Measurements from ENCODE around the gene NDUFS8. TPM values are rescaled to one million over a fixed set of nuclear protein-coding genes. Genes with fewer than 3 reads are reported as not detected.
A peak's percentile ranks its signal among the peaks of the same experiment; 100 is the strongest.

Gene NDUFS8
- total and polyA plus RNA-seq, 2 of the 13 experiments (the other 11 are each of a cell fraction or from before 2014, with no cell fraction given), result 96.7 to 158 TPM

DNA sequence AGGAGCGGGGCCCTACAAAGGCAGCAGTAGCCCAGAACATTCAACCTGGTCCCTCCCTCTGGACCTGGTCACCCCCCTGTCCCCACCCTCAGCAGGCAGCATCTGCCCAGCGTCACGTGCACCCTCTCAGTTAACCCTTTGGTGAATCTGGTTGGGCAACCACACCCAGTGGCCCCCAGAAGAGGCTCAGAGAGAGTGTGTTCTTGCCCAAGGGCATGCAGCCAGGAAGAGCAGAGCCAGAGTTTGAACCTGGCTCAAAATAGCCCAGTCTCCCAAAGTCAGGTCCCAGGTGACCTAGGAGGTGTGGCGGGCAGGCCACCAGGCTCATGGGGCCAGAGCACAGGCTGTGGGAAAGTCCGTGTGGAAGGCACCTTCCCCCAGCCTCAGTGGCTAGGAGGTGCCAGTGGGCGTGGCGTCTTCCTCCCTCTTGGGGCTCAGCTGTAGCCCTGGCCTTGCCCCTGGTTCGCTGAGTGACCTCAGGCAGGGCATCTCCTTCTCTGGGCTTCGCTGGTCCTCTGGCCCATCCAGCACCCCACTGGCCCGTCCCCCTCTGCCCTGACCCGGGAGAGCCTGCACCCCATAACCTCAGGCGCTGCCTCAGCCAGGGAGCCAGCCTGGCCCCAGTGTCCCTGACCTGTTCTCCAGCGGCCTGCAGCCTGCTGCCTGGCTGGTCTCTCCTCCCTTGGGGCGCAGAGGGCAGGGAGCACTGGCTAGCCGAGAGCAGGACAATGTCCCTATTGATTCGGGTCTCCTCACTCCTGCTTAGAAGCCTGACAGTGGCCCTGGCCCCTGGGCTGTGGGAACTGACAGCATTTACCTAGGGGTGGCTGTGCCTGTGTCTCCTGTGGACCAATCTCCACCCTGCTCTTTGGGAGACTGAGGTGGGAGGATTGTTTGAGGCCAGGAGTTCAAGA is 13.3 kb upstream of the NDUFS8 start (continued):
- TF ChIP-seq, protein P1, sequence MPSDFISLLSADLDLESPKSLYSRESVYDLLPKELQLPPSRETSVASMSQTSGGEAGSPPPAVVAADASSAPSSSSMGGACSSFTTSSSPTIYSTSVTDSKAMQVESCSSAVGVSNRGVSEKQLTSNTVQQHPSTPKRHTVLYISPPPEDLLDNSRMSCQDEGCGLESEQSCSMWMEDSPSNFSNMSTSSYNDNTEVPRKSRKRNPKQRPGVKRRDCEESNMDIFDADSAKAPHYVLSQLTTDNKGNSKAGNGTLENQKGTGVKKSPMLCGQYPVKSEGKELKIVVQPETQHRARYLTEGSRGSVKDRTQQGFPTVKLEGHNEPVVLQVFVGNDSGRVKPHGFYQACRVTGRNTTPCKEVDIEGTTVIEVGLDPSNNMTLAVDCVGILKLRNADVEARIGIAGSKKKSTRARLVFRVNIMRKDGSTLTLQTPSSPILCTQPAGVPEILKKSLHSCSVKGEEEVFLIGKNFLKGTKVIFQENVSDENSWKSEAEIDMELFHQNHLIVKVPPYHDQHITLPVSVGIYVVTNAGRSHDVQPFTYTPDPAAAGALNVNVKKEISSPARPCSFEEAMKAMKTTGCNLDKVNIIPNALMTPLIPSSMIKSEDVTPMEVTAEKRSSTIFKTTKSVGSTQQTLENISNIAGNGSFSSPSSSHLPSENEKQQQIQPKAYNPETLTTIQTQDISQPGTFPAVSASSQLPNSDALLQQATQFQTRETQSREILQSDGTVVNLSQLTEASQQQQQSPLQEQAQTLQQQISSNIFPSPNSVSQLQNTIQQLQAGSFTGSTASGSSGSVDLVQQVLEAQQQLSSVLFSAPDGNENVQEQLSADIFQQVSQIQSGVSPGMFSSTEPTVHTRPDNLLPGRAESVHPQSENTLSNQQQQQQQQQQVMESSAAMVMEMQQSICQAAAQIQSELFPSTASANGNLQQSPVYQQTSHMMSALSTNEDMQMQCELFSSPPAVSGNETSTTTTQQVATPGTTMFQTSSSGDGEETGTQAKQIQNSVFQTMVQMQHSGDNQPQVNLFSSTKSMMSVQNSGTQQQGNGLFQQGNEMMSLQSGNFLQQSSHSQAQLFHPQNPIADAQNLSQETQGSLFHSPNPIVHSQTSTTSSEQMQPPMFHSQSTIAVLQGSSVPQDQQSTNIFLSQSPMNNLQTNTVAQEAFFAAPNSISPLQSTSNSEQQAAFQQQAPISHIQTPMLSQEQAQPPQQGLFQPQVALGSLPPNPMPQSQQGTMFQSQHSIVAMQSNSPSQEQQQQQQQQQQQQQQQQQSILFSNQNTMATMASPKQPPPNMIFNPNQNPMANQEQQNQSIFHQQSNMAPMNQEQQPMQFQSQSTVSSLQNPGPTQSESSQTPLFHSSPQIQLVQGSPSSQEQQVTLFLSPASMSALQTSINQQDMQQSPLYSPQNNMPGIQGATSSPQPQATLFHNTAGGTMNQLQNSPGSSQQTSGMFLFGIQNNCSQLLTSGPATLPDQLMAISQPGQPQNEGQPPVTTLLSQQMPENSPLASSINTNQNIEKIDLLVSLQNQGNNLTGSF (CRISPR knock-in tag; IDR thresholded peaks at IDR 0.05), result no peak
- no peak for TF ChIP-seq ZNF558 (CRISPR knock-in tag; IDR thresholded peaks at IDR 0.05; ENCODE audit: borderline replicate concordance)
- TF ChIP-seq RFX3 (CRISPR knock-in tag; IDR thresholded peaks at IDR 0.05), result no peak
- no peak for TF ChIP-seq ZNF557 (CRISPR knock-in tag; IDR thresholded peaks at IDR 0.05)
- TF ChIP-seq, protein P2, sequence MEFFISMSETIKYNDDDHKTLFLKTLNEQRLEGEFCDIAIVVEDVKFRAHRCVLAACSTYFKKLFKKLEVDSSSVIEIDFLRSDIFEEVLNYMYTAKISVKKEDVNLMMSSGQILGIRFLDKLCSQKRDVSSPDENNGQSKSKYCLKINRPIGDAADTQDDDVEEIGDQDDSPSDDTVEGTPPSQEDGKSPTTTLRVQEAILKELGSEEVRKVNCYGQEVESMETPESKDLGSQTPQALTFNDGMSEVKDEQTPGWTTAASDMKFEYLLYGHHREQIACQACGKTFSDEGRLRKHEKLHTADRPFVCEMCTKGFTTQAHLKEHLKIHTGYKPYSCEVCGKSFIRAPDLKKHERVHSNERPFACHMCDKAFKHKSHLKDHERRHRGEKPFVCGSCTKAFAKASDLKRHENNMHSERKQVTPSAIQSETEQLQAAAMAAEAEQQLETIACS (CRISPR knock-in tag; IDR thresholded peaks at IDR 0.05), result no peak
- no peak for TF ChIP-seq TBL1XR1 (IDR thresholded peaks at IDR 0.05; ENCODE audit: borderline replicate concordance, low read length, partially characterized antibody)
- TF ChIP-seq THAP11 (CRISPR knock-in tag; IDR thresholded peaks at IDR 0.05), result peak; percentile 65
- peak; percentile 39; the same call in 1 of the 2 replicates for TF ChIP-seq PPARG (CRISPR knock-in tag; conservative IDR thresholded peaks at IDR 0.05)
- TF ChIP-seq, protein P3, sequence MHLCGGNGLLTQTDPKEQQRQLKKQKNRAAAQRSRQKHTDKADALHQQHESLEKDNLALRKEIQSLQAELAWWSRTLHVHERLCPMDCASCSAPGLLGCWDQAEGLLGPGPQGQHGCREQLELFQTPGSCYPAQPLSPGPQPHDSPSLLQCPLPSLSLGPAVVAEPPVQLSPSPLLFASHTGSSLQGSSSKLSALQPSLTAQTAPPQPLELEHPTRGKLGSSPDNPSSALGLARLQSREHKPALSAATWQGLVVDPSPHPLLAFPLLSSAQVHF (CRISPR knock-in tag; IDR thresholded peaks at IDR 0.05), result no peak
- TF ChIP-seq, protein P4, sequence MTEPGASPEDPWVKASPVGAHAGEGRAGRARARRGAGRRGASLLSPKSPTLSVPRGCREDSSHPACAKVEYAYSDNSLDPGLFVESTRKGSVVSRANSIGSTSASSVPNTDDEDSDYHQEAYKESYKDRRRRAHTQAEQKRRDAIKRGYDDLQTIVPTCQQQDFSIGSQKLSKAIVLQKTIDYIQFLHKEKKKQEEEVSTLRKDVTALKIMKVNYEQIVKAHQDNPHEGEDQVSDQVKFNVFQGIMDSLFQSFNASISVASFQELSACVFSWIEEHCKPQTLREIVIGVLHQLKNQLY (CRISPR knock-in tag; IDR thresholded peaks at IDR 0.05), result peak; percentile 76; the same call in 1 of the 2 replicates
- no peak for TF ChIP-seq ZNF383 (CRISPR knock-in tag; IDR thresholded peaks at IDR 0.05; ENCODE audit: borderline replicate concordance)
- TF ChIP-seq NFKBIZ (CRISPR knock-in tag; IDR thresholded peaks at IDR 0.05), result no peak
- TF ChIP-seq ZNF550 (CRISPR knock-in tag; IDR thresholded peaks at IDR 0.05; ENCODE audit: borderline replicate concordance), result peak; percentile 96; the same call in 1 of the 2 replicates
- no peak for TF ChIP-seq ZFAT (CRISPR knock-in tag; conservative IDR thresholded peaks at IDR 0.05)
- peak; percentile 52; the same call in 1 of the 2 replicates for TF ChIP-seq RFXAP (CRISPR knock-in tag; IDR thresholded peaks at IDR 0.05; ENCODE audit: borderline replicate concordance)
- TF ChIP-seq GLI4 (CRISPR knock-in tag; IDR thresholded peaks at IDR 0.05; ENCODE audit: borderline replicate concordance), result no peak
- 0 out of 2 replicates have a peak, but pooled peaks have one; percentile 22 for TF ChIP-seq ZIK1 (CRISPR knock-in tag; IDR thresholded peaks at IDR 0.05; ENCODE audit: borderline replicate concordance, low read depth)
- TF ChIP-seq ZNF468 (CRISPR knock-in tag; IDR thresholded peaks at IDR 0.05), result no peak
- TF ChIP-seq, protein P5, sequence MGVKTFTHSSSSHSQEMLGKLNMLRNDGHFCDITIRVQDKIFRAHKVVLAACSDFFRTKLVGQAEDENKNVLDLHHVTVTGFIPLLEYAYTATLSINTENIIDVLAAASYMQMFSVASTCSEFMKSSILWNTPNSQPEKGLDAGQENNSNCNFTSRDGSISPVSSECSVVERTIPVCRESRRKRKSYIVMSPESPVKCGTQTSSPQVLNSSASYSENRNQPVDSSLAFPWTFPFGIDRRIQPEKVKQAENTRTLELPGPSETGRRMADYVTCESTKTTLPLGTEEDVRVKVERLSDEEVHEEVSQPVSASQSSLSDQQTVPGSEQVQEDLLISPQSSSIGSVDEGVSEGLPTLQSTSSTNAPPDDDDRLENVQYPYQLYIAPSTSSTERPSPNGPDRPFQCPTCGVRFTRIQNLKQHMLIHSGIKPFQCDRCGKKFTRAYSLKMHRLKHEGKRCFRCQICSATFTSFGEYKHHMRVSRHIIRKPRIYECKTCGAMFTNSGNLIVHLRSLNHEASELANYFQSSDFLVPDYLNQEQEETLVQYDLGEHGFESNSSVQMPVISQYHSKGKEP (CRISPR knock-in tag; IDR thresholded peaks at IDR 0.05), result no peak
- peak; percentile 68; the same call in 1 of the 2 replicates for TF ChIP-seq ZNF776 (CRISPR knock-in tag; IDR thresholded peaks at IDR 0.05)
